IMR-90 (cell line): Measurements from ENCODE around the gene CLDN10. TPM values are rescaled to one million over a fixed set of nuclear protein-coding genes. Genes with fewer than 3 reads are reported as not detected.
A peak's percentile ranks its signal among the peaks of the same experiment; 100 is the strongest.

Experiments used
- ATAC-seq: fragments of 200-7000 bp; cut with Tn5 transposase; 2 replicates; pipeline ENCODE4 v1.9.1; 2020; ENCODE audit warnings: low read depth, mild to moderate bottlenecking, moderate library complexity
- BruUV-seq: library from RNA; stranded (reverse); fragments of 400-500 nt; replicated peaks from 2 replicates; lab custom pipeline; 2021; lab: Mats Ljungman, UMichigan
- CTCF ChIA-PET: fragments of 300-600 bp; formaldehyde crosslinking; extraction: SDS; loops from one replicate; lab custom pipeline; 2021; ENCODE audit warnings: antibody characterized with exemption; lab: Yijun Ruan, JAX
- POLR2A ChIA-PET: fragments of 300-600 bp; sonication (Branson Sonifier 250); formaldehyde crosslinking; loops from one replicate; lab custom pipeline; 2022; ENCODE audit warnings: antibody characterized with exemption; ENCODE audit not compliant: unreplicated experiment; lab: Charles Lee
- DNase-seq: peaks from one replicate; pipeline ENCODE4 v3.0.0; 2013
- H2AFZ ChIP-seq: replicated peaks from 2 replicates; pipeline ENCODE3; 2013; ENCODE audit warnings: low read length, mild to moderate bottlenecking; ENCODE audit not compliant: poor library complexity
- H2AK5ac ChIP-seq: 2 replicates; pipeline ENCODE4 v1.6.1; 2013; ENCODE audit warnings: low read depth, low read length, inconsistent platforms
- H2AK9ac ChIP-seq: replicated peaks from 2 replicates; pipeline ENCODE3; 2013; ENCODE audit warnings: mild to moderate bottlenecking, low read depth, low read length, moderate library complexity; ENCODE audit not compliant: poor library complexity
- H2BK120ac ChIP-seq: 2 replicates; pipeline ENCODE4 v1.6.1; 2013; ENCODE audit warnings: low read depth, low read length, inconsistent platforms
- H2BK15ac ChIP-seq: 3 replicates; pipeline ENCODE4 v1.6.1; 2013; ENCODE audit warnings: low read depth, low read length, inconsistent platforms
- H2BK20ac ChIP-seq: 2 replicates; pipeline ENCODE4 v1.6.1; 2013; ENCODE audit warnings: low read depth, mild to moderate bottlenecking, inconsistent platforms, low read length, moderate library complexity
- H2BK5ac ChIP-seq: 2 replicates; pipeline ENCODE4 v1.6.1; 2013; ENCODE audit warnings: mild to moderate bottlenecking, low read depth, low read length, inconsistent platforms; ENCODE audit not compliant: poor library complexity, severe bottlenecking
- H3K14ac ChIP-seq: replicated peaks from 2 replicates; pipeline ENCODE4 v1.6.1; 2013; ENCODE audit warnings: low read depth, low read length, inconsistent platforms
- H3K18ac ChIP-seq: 2 replicates; pipeline ENCODE4 v1.6.1; 2013; ENCODE audit warnings: low read depth, low read length, control low read depth
- H3K23ac ChIP-seq: 2 replicates; pipeline ENCODE4 v1.6.1; 2013; ENCODE audit warnings: low read depth, low read length, inconsistent platforms
- H3K27ac ChIP-seq: 2 replicates; pipeline ENCODE4 v1.5.1; 2013; ENCODE audit warnings: mild to moderate bottlenecking, control low read depth, low read length; ENCODE audit not compliant: insufficient read depth
- H3K27me3 ChIP-seq: 2 replicates; pipeline ENCODE4 v1.6.1; 2013; ENCODE audit warnings: low read length; ENCODE audit not compliant: control insufficient read depth, insufficient read depth
- H3K36me3 ChIP-seq: 2 replicates; pipeline ENCODE4 v1.6.1; 2013; ENCODE audit warnings: low read length, mixed read lengths; ENCODE audit not compliant: control insufficient read depth, insufficient read depth
- H3K4ac ChIP-seq: 2 replicates; pipeline ENCODE4 v1.6.1; 2013; ENCODE audit warnings: low read depth, low read length, inconsistent platforms
- H3K4me1 ChIP-seq: 2 replicates; pipeline ENCODE4 v1.6.1; 2013; ENCODE audit warnings: low read length, mixed read lengths; ENCODE audit not compliant: control insufficient read depth, insufficient read depth
- H3K4me2 ChIP-seq: 2 replicates; pipeline ENCODE4 v1.6.1; 2013; ENCODE audit warnings: low read depth, mild to moderate bottlenecking, control low read depth, low read length, moderate library complexity
- H3K4me3 ChIP-seq: 2 replicates; pipeline ENCODE4 v1.5.1; 2013; ENCODE audit warnings: low read depth, mild to moderate bottlenecking, control low read depth, low read length, moderate library complexity; ENCODE audit not compliant: insufficient read depth
- H3K56ac ChIP-seq: 2 replicates; pipeline ENCODE4 v1.6.1; 2013; ENCODE audit warnings: low read length, inconsistent platforms; ENCODE audit not compliant: insufficient read depth; ENCODE audit errors: extremely low read depth
- H3K79me1 ChIP-seq, 2 experiments: 2 replicates each; pipeline ENCODE4 v1.6.1; 2013; ENCODE audit warnings: low read length in 2 of 2, inconsistent platforms in 1 of 2, low read depth in 1 of 2
- H3K9ac ChIP-seq: 2 replicates; pipeline ENCODE4 v1.6.1; 2013; ENCODE audit warnings: low read depth, low read length, control low read depth
- H3K9me1 ChIP-seq: 2 replicates; pipeline ENCODE4 v1.6.1; 2013; ENCODE audit warnings: low read length, inconsistent platforms; ENCODE audit not compliant: insufficient read depth
- H3K9me3 ChIP-seq: 2 replicates; pipeline ENCODE4 v1.6.1; 2013; ENCODE audit warnings: low read length; ENCODE audit not compliant: control insufficient read depth, insufficient read depth
- H4K20me1 ChIP-seq: 2 replicates; pipeline ENCODE4 v1.6.1; 2013; ENCODE audit warnings: low read length, inconsistent platforms; ENCODE audit not compliant: insufficient read depth
- H4K5ac ChIP-seq: 2 replicates; pipeline ENCODE4 v1.6.1; 2013; ENCODE audit warnings: mild to moderate bottlenecking, low read depth, low read length, control low read depth
- H4K8ac ChIP-seq, 2 experiments: 2 replicates each; pipeline ENCODE4 v1.6.1; 2013; ENCODE audit warnings: low read depth in 2 of 2, low read length in 2 of 2, control low read depth in 1 of 2, inconsistent platforms in 1 of 2
- H4K91ac ChIP-seq: 2 replicates; pipeline ENCODE4 v1.6.1; 2013; ENCODE audit warnings: low read depth, low read length, inconsistent platforms; ENCODE audit not compliant: insufficient read depth
- CEBPB ChIP-seq: IDR thresholded peaks from 2 replicates; pipeline ENCODE4 v1.6.1; 2012; ENCODE audit warnings: low read depth, low read length, improper control_type of control experiment
- MAFK ChIP-seq: IDR thresholded peaks from 2 replicates; pipeline ENCODE4 v1.6.1; 2012; ENCODE audit warnings: low read depth, low read length, improper control_type of control experiment
- NFE2L2 ChIP-seq: fragments of 150-350 bp; IDR thresholded peaks from 2 replicates; pipeline ENCODE4 v1.6.1; 2016; ENCODE audit warnings: low read depth, mild to moderate bottlenecking, low read length
- WGBS, 2 experiments: methylation state at CpG; one replicate each; pipeline versions ENCODE4 v1.1.5 to v1.1.7; 2013; ENCODE audit warnings: missing lambda C conversion rate in 2 of 2; ENCODE audit not compliant: insufficient read length in 1 of 2; ENCODE audit errors: extremely low coverage in 2 of 2; 5-methylcytosine and 5-hydroxymethylcytosine counted together
- dilution Hi-C: fragments of 300-500 bp; cut with HindIII; formaldehyde crosslinking; loops from one replicate; pipeline ENCODE4 v1.14.3; 2018; ENCODE audit warnings: low sequenced_read_pairs; ENCODE audit not compliant: unreplicated experiment
- in situ Hi-C: fragments of 300-500 bp; cut with MboI; formaldehyde crosslinking; loops from 3 replicates; pipeline ENCODE4 v1.14.3; 2019; ENCODE audit warnings: low sequenced_read_pairs, inconsistent platforms, mixed read lengths
- intact Hi-C: fragments of 100-400 bp; cut with micrococcal nuclease; formaldehyde crosslinking; loops from 2 replicates; pipeline ENCODE4 v1.10.0; 2022
- polyA plus RNA-seq, 3 experiments: library from polyadenylated mRNA; depleted of rRNA; stranded (reverse); fragments of >200 nt; gene quantifications; 2 replicates each; pipeline ENCODE4 v1.2.3, GENCODE V29; 2012; ENCODE audit warnings: low replicate concordance in 1 of 3
- total RNA-seq: library from RNA; depleted of rRNA; stranded (reverse); fragments of >200 nt; gene quantifications from 2 replicates; pipeline ENCODE4 v1.2.3, GENCODE V29; 2012

CLDN10 gene
- total and polyA plus RNA-seq, 2 of the 4 experiments (the other 2 are of a cell fraction): not detected

- no peak overlapping the region for H2AK9ac ChIP-seq
- no peak for ATAC-seq
- H2BK20ac ChIP-seq: no peak overlapping the region
- H3K9ac ChIP-seq: no peak overlapping the region
- intact Hi-C loops (no loop called here), dilution Hi-C loops (no loop called here), in situ Hi-C loops (no loop called here)
- H4K5ac ChIP-seq: no peak overlapping the region
- no peaks in the 10 kb centered on the region for H4K20me1 ChIP-seq
- no peaks in the 10 kb centered on the region for H3K9me3 ChIP-seq
- H3K23ac ChIP-seq: no peak overlapping the region
- H3K36me3 ChIP-seq: no peaks in the 10 kb centered on the region
- H3K27me3 ChIP-seq: peaks cover 5% of the 10 kb centered on the region
- no TSS peak for BruUV-seq
- peaks cover 2% of the 10 kb centered on the region; the same call in 1 of the 2 replicates for H3K4me1 ChIP-seq
- WGBS, 2 experiments: 0% methylated on average over 2 of the region's 5 CpGs; no CpG with 5 or more reads in 1 of the 2 experiments
- no peaks in the 10 kb centered on the region for H3K79me1 ChIP-seq
- POLR2A ChIA-PET: no interaction called here
- H2AFZ ChIP-seq: no peak overlapping the region
- no peak overlapping the region for H4K91ac ChIP-seq
- no peak overlapping the region for H3K14ac ChIP-seq
- no peak overlapping the region; the same call in 1 of the 2 replicates for H3K4me2 ChIP-seq
- no peak overlapping the region for H2BK5ac ChIP-seq
- H3K56ac ChIP-seq: no peak overlapping the region
- no peak overlapping the region for H4K8ac ChIP-seq
- CTCF ChIA-PET: no interaction called here
- H2BK120ac ChIP-seq: no peak overlapping the region
- H2AK5ac ChIP-seq: no peak overlapping the region
- H3K9me1 ChIP-seq: no peaks in the 10 kb centered on the region
- TF ChIP-seq MAFK (no peak), CEBPB (peak; percentile 21; the same call in 1 of the 2 replicates), NFE2L2 (no peak)
- peak; percentile 5 for DNase-seq
- no peak overlapping the region for H3K4ac ChIP-seq
- H3K27ac ChIP-seq: no peak overlapping the region
- H3K18ac ChIP-seq: no peak overlapping the region
- no peak overlapping the region for H2BK15ac ChIP-seq
- H3K4me3 ChIP-seq: no peak overlapping the region
Measured at GRCh38 chr13:95530178-95530577, 22.3 kb upstream of the CLDN10 start.
